GM10266 (cell line): Measurements from ENCODE around the gene STRN3.

Experiments
- DNase-seq: peaks from one replicate; pipeline ENCODE4 v3.0.0; 2012; ENCODE audit errors: extremely low spot score
- CTCF ChIP-seq: IDR thresholded peaks from 2 replicates; pipeline ENCODE4 v1.5.1; 2012; ENCODE audit warnings: mild to moderate bottlenecking, low read depth; ENCODE audit not compliant: control insufficient read depth, insufficient read depth; ENCODE audit errors: missing control alignments

Gene STRN3

DNA sequence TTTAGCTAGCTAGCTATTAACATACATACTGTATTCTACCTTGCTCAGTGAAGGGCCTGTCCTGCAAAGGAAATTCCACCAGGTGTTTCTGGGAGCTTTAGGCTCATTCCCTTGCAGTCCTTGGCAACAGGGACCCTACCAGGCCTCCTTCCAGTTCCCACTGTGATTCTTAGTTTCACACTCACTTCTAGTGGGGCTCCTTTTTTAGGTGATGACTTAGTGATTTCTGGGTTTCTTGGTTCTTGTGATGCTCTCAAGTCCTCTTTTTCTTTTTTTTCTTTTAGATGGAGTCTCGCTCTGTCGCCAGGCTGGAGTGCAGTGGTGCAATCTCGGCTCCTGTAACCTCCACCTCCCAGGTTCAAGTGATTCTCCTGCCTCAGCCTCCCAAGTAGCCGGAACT lies 10.4 kb upstream of the STRN3 start:
- DNase-seq = no peak

GRCh38 chr14:31030469-31030868 lies 4.3 kb upstream of the STRN3 start:
- no peak for TF ChIP-seq CTCF

More for the DNA sequence above, 10.4 kb upstream of the STRN3 start:
- TF ChIP-seq CTCF = no peak

DNA sequence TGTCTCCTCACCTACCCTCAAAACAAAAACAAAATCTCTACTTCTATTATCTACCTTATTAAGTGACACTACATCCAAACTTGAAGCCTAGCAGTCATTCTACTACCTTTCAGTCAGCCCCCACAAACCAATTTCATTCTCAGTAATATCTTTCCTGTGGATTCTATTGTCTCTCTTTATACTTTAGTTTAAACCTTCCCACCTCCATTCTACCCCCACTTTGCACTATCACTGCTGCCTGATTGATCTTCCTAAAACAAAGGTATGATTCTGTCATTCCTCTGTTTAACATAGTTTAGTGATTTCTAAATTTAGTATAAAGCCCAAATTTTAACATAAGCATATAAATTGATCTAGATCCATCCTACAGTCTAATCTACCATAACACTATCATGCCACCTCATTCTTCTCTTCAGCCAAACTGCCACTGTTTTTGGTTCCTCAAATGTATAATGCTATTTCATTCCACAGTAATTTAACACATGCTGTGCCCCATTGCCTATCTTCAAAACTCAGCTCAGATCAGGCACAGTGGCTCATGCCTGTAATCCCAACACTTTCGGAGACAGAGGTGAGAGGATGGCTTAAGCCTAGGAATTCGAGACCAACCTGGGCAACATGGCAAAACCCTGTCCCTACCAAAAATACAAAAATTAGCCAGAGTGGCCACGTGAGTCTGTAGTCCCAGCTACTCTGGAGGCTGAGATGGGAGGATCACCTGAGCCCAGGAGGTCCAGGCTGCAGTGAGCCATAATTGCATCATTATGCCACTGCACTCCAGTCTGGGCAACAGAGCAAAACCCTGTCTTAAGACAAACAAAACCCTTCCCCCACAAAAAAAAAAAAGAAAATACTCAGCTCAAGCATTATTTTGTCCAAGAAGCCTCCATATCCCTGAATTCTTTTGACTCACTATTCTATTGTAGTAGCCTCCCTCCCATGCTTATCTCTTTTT lies 3.1 kb upstream of the STRN3 start:
- DNase-seq = no peak
- TF ChIP-seq CTCF = no peak

More at GRCh38 chr14:31030469-31030868, 4.3 kb upstream of the STRN3 start:
- no peak for DNase-seq

DNA sequence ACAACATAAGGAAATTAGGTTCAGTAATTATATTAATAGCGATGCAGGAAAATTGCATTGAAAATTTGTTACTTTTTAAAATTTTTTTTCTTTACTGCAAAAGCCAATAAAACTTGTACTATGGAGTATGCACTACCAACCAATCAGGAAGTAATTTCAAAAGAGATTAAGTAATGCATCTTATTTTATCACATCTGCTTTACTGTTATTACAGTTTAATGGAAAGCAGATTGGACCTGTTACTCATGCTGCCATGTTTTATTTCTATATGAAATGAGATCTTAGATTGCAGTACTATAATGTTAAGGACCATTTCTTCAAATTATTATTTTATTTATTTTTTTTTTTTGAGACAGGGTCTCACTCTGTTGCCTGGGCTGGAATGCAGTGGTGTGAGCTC lies 1.7 kb upstream of the STRN3 start:
- DNase-seq = no peak

DNA sequence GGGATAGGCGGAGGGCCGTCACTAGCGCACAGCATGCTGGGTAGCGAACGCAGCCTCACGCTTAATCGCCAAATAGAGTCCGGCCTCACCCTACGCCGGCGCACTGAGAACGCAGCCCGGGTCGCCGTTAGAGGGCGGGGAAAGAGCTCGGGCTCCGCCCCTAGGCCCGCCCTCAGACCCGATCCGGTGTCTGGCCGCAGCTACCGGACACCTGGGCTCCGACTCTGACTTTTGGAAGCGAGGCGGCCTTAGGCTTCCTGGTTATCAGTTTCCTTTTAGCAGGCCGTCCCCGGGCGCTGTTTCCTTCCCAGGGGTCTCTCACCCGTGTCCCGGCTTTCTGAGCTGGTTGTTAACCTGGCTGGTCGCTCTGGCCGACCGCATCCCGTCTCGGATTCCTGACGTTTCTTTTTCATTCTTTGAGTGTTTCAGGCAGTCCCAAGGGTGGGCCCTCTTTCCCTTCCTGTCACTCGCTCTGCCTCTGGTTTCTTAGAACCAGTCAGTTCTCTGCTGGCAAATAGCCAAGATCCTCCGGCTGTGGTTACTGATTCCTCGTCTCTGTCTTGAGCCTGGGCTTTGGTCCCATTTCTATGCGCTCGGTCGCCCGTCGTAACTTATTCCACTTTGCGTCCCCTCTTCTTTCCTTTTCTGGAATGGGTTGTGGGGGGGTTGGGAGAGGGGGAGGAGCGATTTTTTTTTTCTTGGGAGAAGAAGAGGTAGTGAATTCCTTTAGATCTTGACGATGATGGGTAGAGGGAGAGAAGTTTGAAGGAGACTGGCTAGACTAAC lies 464 bp upstream of the STRN3 start:
- no peak for TF ChIP-seq CTCF
- DNase-seq = peak; percentile 91

More for the DNA sequence above, 1.7 kb upstream of the STRN3 start:
- TF ChIP-seq CTCF = no peak

DNA sequence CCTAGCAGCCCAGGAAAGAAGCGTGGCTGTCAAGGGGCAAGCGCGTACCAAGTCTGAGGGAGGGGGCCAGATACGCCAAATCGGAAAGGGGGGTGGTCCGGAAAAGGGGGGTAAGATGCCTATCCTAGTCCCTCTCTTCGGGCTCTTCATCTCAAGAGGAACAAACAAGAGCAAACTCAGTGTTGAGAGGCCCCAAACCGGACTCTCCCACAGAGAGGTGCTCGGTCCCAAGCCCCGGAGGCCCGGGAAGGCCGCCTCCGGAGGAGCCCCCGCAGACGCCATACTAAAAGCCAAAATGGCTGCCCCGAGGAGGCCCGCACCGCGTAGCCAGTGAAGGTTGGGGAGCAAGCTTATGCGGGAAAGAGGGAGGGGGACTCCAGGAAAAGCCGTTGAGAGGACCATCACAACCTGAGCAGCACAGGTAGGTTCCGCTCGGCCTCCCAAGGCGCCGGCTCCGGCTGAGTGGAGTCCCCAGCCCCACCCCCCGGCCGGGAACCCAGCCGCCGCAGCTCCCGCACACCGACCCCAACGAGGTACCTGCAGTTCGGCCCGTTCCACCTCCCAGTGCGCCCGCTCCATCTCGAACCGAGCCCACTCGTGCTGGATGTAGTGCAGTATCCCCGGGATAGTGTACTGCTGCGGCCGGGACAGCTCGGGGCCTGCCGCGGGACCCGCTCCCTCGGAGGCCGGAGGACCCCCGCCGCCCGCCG lies 657 bp downstream of the STRN3 start, which contains the start of gene AP4S1:
AP4S1 (plus strand) TSS at position 283 of the 710 bp plus-strand sequence. CDS start 40,548 bp downstream, outside the sequence.
- no peak for TF ChIP-seq CTCF
- peak; percentile 36 for DNase-seq
